Gastrocnemius medialis (tissue), 4 donors: ENCODE measurements around the gene CST3. TPM values are rescaled to one million over a fixed set of nuclear protein-coding genes. Genes with fewer than 3 reads are reported as not detected.
A peak's percentile ranks its signal among the peaks of the same experiment; 100 is the strongest.

ENCODE experiments used
- ATAC-seq, 2 donors: fragments of 150-250 bp; one replicate each; pipeline ENCODE4 v1.9.1; 2016
- DNase-seq, 2 donors: peaks; one replicate each; pipeline ENCODE4 v3.0.0-alpha.2; 2019
- H3K27ac ChIP-seq, 4 donors: fragments of 200-600 bp; sonication (generic); 1 replicate in 1 of 4; 2 replicates in 3 of 4; pipeline ENCODE4 v1.5.1; 2016 to 2018; ENCODE audit warnings: mild to moderate bottlenecking in 2 of 4, moderate library complexity in 1 of 4
- H3K27me3 ChIP-seq, 3 donors: fragments of 200-600 bp; sonication (generic) in 2 of 3; 1 replicate in 1 of 3; 2 replicates in 2 of 3; pipeline versions ENCODE4 v1.5.1 to v1.6.0; 2016 to 2019; ENCODE audit warnings: mild to moderate bottlenecking in 1 of 3, moderate library complexity in 1 of 3
- H3K36me3 ChIP-seq, 2 donors: fragments of 200-600 bp; sonication (generic) in 1 of 2; one replicate each; pipeline ENCODE4 v1.5.1; 2017 to 2018
- H3K4me1 ChIP-seq, 2 donors: fragments of 200-600 bp; sonication (generic) in 1 of 2; one replicate each; pipeline ENCODE4 v1.5.1; 2016 to 2017; ENCODE audit warnings: mild to moderate bottlenecking in 2 of 2
- H3K4me3 ChIP-seq, 4 donors: fragments of 200-600 bp; sonication (generic) in 3 of 4; 1 replicate in 1 of 4; 2 replicates in 3 of 4; pipeline ENCODE4 v1.5.1; 2016 to 2019; ENCODE audit warnings: mild to moderate bottlenecking in 2 of 4
- H3K9me3 ChIP-seq, 3 donors: fragments of 200-600 bp; sonication (generic) in 2 of 3; 1 replicate in 1 of 3; 2 replicates in 2 of 3; pipeline ENCODE4 v1.5.1; 2016 to 2019
- CTCF ChIP-seq, 5 experiments: fragments of 450-650 bp in 3 of 5; fragments of 200-600 bp in 2 of 5; sonication (generic) in 2 of 5; IDR thresholded peaks in 4 of 5; conservative IDR thresholded peaks in 1 of 5; 1 replicate in 4 of 5; 2 replicates in 1 of 5; pipeline ENCODE4 v1.5.1; 2016 to 2019; ENCODE audit warnings: antibody characterized with exemption in 5 of 5, mild to moderate bottlenecking in 3 of 5, moderate library complexity in 3 of 5
- POLR2A ChIP-seq, 2 donors: fragments of 450-650 bp; IDR thresholded peaks; one replicate each; pipeline ENCODE4 v1.6.1; 2017; ENCODE audit warnings: antibody characterized with exemption in 2 of 2, mild to moderate bottlenecking in 2 of 2, moderate library complexity in 2 of 2
- in situ Hi-C, 4 donors: fragments of 200-750 bp; cut with MboI; loops; one replicate each; pipeline versions ENCODE4 v1.15.0 to v1.8.0; 2017; ENCODE audit warnings: low sequenced_read_pairs in 4 of 4
- intact Hi-C: fragments of 100-400 bp; cut with DNase I; formaldehyde crosslinking; loops from one replicate; pipeline ENCODE4 v1.15.1; 2023; ENCODE audit warnings: low total_unique reads
- total RNA-seq, 4 donors: library from RNA; depleted of rRNA; stranded (reverse); fragments of >200 nt; gene quantifications; one replicate each; pipeline versions ENCODE4 v1.1.0 to v1.2.3, GENCODE V29; 2016

The CST3 gene
- total RNA-seq, 4 donors from 2014 or later = 461 to 1,821 (median 697) TPM

- no peaks in the 10 kb centered on the region for H3K36me3 ChIP-seq
- ATAC-seq (no peak), DNase-seq (no peak)
- in situ Hi-C loops = no loop called here
- intact Hi-C loops = no loop called here
- TF ChIP-seq CTCF (IDR thresholded peaks at IDR 0.05 in 4 of 5, conservative IDR thresholded peaks at IDR 0.05 in 1 of 5) (no peak), POLR2A (IDR thresholded peaks at IDR 0.05) (no peak)
- H3K27ac ChIP-seq = no peak overlapping the region
- H3K4me3 ChIP-seq = no peak overlapping the region
- H3K9me3 ChIP-seq = no peaks in the 10 kb centered on the region
- no peaks in the 10 kb centered on the region for H3K27me3 ChIP-seq
- peaks cover 15 to 27% of the 10 kb centered on the region in 2 donors for H3K4me1 ChIP-seq
Observed at GRCh38 chr20:23657202-23657601, 19.4 kb upstream of the CST3 start.

DNA sequence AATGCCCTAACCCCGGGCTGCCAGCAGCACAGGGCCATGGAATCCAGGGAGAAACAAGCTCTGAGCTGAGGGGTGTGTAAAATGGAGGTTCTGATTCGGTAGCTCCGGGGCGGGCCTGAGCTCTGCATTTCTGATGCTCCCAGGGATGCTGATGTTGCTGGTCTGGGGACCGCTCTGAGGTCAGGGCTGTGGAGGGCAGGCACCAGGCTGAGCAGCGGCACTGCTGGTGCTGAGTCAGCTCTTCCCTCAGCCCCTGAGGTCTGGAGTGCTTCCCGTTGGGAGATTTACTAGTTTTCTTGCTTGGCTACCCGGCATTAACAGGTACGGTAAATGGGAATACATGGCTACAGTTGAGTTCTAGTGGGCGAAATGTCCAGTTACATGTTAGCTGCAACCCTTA lies 18.6 kb upstream of the CST3 start:
- no peak for TF ChIP-seq POLR2A (IDR thresholded peaks at IDR 0.05)
- no peak for TF ChIP-seq CTCF (IDR thresholded peaks at IDR 0.05 in 4 of 5, conservative IDR thresholded peaks at IDR 0.05 in 1 of 5)
- no peaks in the 10 kb centered on the region for H3K27me3 ChIP-seq
- intact Hi-C loops (no loop called here), in situ Hi-C loops (no loop called here)
- H3K36me3 ChIP-seq = no peaks in the 10 kb centered on the region
- peak overlapping the region in 3 of 4 donors; percentile 34 to 61 (median 42) for H3K27ac ChIP-seq
- no peaks in the 10 kb centered on the region for H3K9me3 ChIP-seq
- peaks cover 15 to 27% of the 10 kb centered on the region in 2 donors for H3K4me1 ChIP-seq
- H3K4me3 ChIP-seq = no peak overlapping the region
- ATAC-seq (no peak), DNase-seq (no peak)

DNA sequence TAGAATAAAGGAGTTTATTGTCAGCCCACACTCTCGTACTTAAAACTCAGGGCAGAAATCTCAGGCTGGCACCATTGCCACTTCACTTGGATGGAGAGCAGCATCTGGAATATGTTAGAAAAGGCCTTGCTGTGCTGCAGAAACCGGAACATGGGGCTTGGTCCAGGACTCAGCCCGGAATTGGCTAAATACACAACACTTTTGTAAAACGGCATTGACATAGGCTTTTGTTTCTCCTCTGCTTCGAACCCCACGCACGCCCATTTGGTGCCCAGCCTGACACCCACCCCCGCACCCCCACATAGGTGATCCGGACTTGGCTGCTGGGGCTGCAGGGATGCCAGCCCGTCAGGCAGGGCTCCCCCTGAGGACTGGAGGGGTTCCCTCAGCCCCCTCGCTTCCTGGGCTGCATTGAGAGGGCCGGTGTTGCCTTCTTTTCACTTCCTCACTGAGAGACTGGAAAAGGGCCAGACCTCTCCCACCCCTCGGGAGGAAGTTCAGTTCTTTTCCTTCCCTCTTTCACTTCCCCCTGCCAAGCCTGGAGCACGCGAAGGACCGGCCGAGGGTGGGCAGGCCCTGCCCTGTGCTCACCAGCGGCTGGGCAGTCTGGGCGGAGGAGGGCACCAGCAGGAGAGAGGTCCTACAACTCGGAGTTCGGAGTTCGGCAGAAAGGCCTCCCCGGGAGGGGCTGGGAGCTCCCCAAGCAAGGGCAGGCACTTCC lies 17.9 kb upstream of the CST3 start:
- Histone ChIP-seq H3K27me3 (no peaks in the 10 kb centered on the region), H3K9me3 (no peaks in the 10 kb centered on the region), H3K4me1 (peaks cover 8 to 21% of the 10 kb centered on the region in 2 donors), H3K36me3 (no peaks in the 10 kb centered on the region), H3K4me3 (no peak overlapping the region), H3K27ac (peak overlapping the region; percentile 12 to 61 (median 38))
- intact Hi-C loops (no loop called here), in situ Hi-C loops (no loop called here)
- TF ChIP-seq CTCF (IDR thresholded peaks at IDR 0.05 in 4 of 5, conservative IDR thresholded peaks at IDR 0.05 in 1 of 5) (no peak), POLR2A (IDR thresholded peaks at IDR 0.05) (no peak)
- ATAC-seq = peak in 1 of 2 donors; percentile 24
- peak in 1 of 2 donors; percentile 49 for DNase-seq

GRCh38 chr20:23654717-23655116 lies 17.0 kb upstream of the CST3 start:
- Histone ChIP-seq H3K9me3 (no peaks in the 10 kb centered on the region), H3K27me3 (no peaks in the 10 kb centered on the region), H3K4me3 (no peak overlapping the region), H3K36me3 (no peaks in the 10 kb centered on the region), H3K27ac (peak overlapping the region in 2 of 4 donors; percentile 16 to 42), H3K4me1 (peaks cover 0 to 12% of the 10 kb centered on the region in 2 donors)
- intact Hi-C loops (no loop called here), in situ Hi-C loops (no loop called here)
- DNase-seq (no peak), ATAC-seq (no peak)
- TF ChIP-seq CTCF (IDR thresholded peaks at IDR 0.05 in 4 of 5, conservative IDR thresholded peaks at IDR 0.05 in 1 of 5) (no peak), POLR2A (IDR thresholded peaks at IDR 0.05) (no peak)
